GM12878 (cell line): Measurements from ENCODE around the gene TAS1R2. TPM values are rescaled to one million over a fixed set of nuclear protein-coding genes. Genes with fewer than 3 reads are reported as not detected.

Experiments
- ATAC-seq: fragments of 200-7000 bp; cut with Tn5 transposase; 3 replicates; pipeline ENCODE4 v1.9.1; 2020; ENCODE audit warnings: mild to moderate bottlenecking, moderate library complexity
- BruUV-seq: library from RNA; stranded (reverse); fragments of 400-500 nt; replicated peaks from 2 replicates; lab custom pipeline; 2021; lab: Mats Ljungman, UMichigan
- CTCF ChIA-PET: fragments of 300-600 bp; sonication (Branson Sonifier 250); formaldehyde crosslinking; extraction: SDS; loops from one replicate; lab custom pipeline; 2021; ENCODE audit warnings: inconsistent platforms; lab: Yijun Ruan, JAX
- POLR2A ChIA-PET: fragments of 350-600 bp; formaldehyde crosslinking; extraction: SDS; loops from one replicate; lab custom pipeline; 2021; ENCODE audit warnings: inconsistent platforms; lab: Charles Lee
- RAD21 ChIA-PET: fragments of 300-600 bp; sonication (Branson Sonifier 250); formaldehyde crosslinking; loops from one replicate; lab custom pipeline; 2023; ENCODE audit warnings: antibody characterized with exemption; ENCODE audit not compliant: unreplicated experiment; lab: Charles Lee
- SMC1A ChIA-PET: fragments of 300-600 bp; sonication (Branson Sonifier 250); formaldehyde crosslinking; loops from one replicate; lab custom pipeline; 2023; ENCODE audit not compliant: unreplicated experiment, uncharacterized antibody; lab: Charles Lee
- DNase-seq: peaks from one replicate; pipeline ENCODE4 v3.0.0-alpha.2; 2011; ENCODE audit warnings: low read depth, low spot score
- FAIRE-seq: peaks from 3 replicates; lab custom pipeline; 2011; peaks lifted over from hg19 to GRCh38; lab: Jason Lieb, UNC
- H2AFZ ChIP-seq: 2 replicates; pipeline ENCODE4 v1.6.0; 2011; ENCODE audit warnings: low read depth, low read length, control low read depth; ENCODE audit not compliant: control insufficient read depth
- H3K27ac ChIP-seq: 2 replicates; pipeline ENCODE4 v1.5.1; 2011; ENCODE audit warnings: control low read depth; ENCODE audit not compliant: control insufficient read depth, insufficient read depth
- H3K27me3 ChIP-seq, 2 experiments: replicated peaks in 1 of 2; 2 replicates each; pipeline versions ENCODE4 v1.6.0 to v1.6.1; 2011; ENCODE audit warnings: low read length in 1 of 2; ENCODE audit not compliant: control insufficient read depth in 2 of 2, insufficient read depth in 2 of 2
- H3K36me3 ChIP-seq, 2 experiments: 2 replicates each; pipeline ENCODE4 v1.5.1; 2011; ENCODE audit warnings: low read length in 1 of 2; ENCODE audit not compliant: control insufficient read depth in 2 of 2, insufficient read depth in 2 of 2
- H3K4me1 ChIP-seq: 2 replicates; pipeline ENCODE4 v1.6.1; 2011; ENCODE audit warnings: mild to moderate bottlenecking, low read length, moderate library complexity, mixed read lengths; ENCODE audit not compliant: control insufficient read depth, insufficient read depth
- H3K4me2 ChIP-seq: 2 replicates; pipeline ENCODE4 v1.6.0; 2011; ENCODE audit warnings: control low read depth; ENCODE audit not compliant: control insufficient read depth, insufficient read depth
- H3K4me3 ChIP-seq: fragments of 200-600 bp; sonication (generic); 2 replicates; pipeline ENCODE4 v1.5.1; 2016
- H3K79me2 ChIP-seq: 2 replicates; pipeline ENCODE4 v1.6.0; 2011; ENCODE audit warnings: low read length; ENCODE audit not compliant: control insufficient read depth, insufficient read depth
- H3K9ac ChIP-seq: 2 replicates; pipeline ENCODE4 v1.8.0; 2011; ENCODE audit warnings: low read length, control low read depth, mixed read lengths; ENCODE audit not compliant: control insufficient read depth, insufficient read depth
- H3K9me3 ChIP-seq: replicated peaks from 3 replicates; pipeline ENCODE4 v1.5.1; 2011; ENCODE audit warnings: mild to moderate bottlenecking, low read length; ENCODE audit not compliant: control insufficient read depth, insufficient read depth
- H4K20me1 ChIP-seq: 2 replicates; pipeline ENCODE4 v1.6.0; 2011; ENCODE audit not compliant: control insufficient read depth, insufficient read depth
- BACH1 ChIP-seq: fragments of 450-650 bp; IDR thresholded peaks from 2 replicates; pipeline ENCODE4 v1.6.1; 2017; ENCODE audit warnings: mild to moderate bottlenecking, borderline replicate concordance
- EP300 ChIP-seq, 2 experiments: fragments of 150-350 bp in 1 of 2; IDR thresholded peaks; 2 replicates each; pipeline ENCODE4 v1.6.1; 2011 to 2012; ENCODE audit warnings: low read depth in 2 of 2, low read length in 2 of 2, borderline replicate concordance in 1 of 2, improper control_type of control experiment in 1 of 2, inconsistent platforms in 1 of 2; ENCODE audit not compliant: control insufficient read depth in 1 of 2
- FOXK2 ChIP-seq: fragments of 450-650 bp; IDR thresholded peaks from 2 replicates; pipeline ENCODE4 v1.6.1; 2017; ENCODE audit warnings: mild to moderate bottlenecking, moderate library complexity
- IKZF1 ChIP-seq: fragments of 450-650 bp; conservative IDR thresholded peaks from 2 replicates; pipeline ENCODE4 v1.6.1; 2017; ENCODE audit warnings: antibody characterized with exemption, mild to moderate bottlenecking
- KDM1A ChIP-seq: fragments of 200-600 bp; sonication (generic); IDR thresholded peaks from 2 replicates; pipeline ENCODE4 v1.6.1; 2016; ENCODE audit warnings: borderline replicate concordance
- MYC ChIP-seq: IDR thresholded peaks from 2 replicates; pipeline ENCODE4 v1.6.1; 2011; ENCODE audit warnings: mild to moderate bottlenecking, low read length, moderate library complexity, inconsistent platforms; ENCODE audit not compliant: insufficient read depth, insufficient replicate concordance, insufficient read length, severe bottlenecking
- POLR2AphosphoS5 ChIP-seq: IDR thresholded peaks from 2 replicates; pipeline ENCODE4 v1.6.1; 2011; ENCODE audit warnings: mild to moderate bottlenecking, low read length, inconsistent platforms
- POU2F2 ChIP-seq: IDR thresholded peaks from 3 replicates; pipeline ENCODE4 v1.6.1; 2011; ENCODE audit warnings: low read depth, mild to moderate bottlenecking, low read length, borderline replicate concordance
- SMARCA5 ChIP-seq: fragments of 450-650 bp; IDR thresholded peaks from 2 replicates; pipeline ENCODE4 v1.6.1; 2017; ENCODE audit warnings: mild to moderate bottlenecking
- TCF3 ChIP-seq: IDR thresholded peaks from 2 replicates; pipeline ENCODE4 v1.6.1; 2012; ENCODE audit warnings: low read depth, mild to moderate bottlenecking, low read length, borderline replicate concordance; ENCODE audit not compliant: insufficient read depth
- YBX1 ChIP-seq: fragments of 450-650 bp; IDR thresholded peaks from 2 replicates; pipeline ENCODE4 v1.6.1; 2016; ENCODE audit warnings: antibody characterized with exemption
- ZNF274 ChIP-seq: IDR thresholded peaks from one replicate; pipeline ENCODE4 v1.8.0; 2011; ENCODE audit not compliant: insufficient read length, insufficient read depth
- ZNF384 ChIP-seq: IDR thresholded peaks from 2 replicates; pipeline ENCODE4 v1.6.1; 2012; ENCODE audit warnings: low read depth, mild to moderate bottlenecking, low read length, improper control_type of control experiment, borderline replicate concordance
- WGBS: methylation state at CpG from one replicate; pipeline ENCODE4 v1.1.6; 2016; ENCODE audit warnings: low lambda C conversion rate; ENCODE audit not compliant: insufficient replicate concordance, insufficient coverage; ENCODE audit errors: missing lambda C conversion rate; 5-methylcytosine and 5-hydroxymethylcytosine counted together
- in situ Hi-C: fragments of 300-500 bp; cut with MboI; formaldehyde crosslinking; loops from 9 replicates; pipeline ENCODE4 v1.14.3; 2018; ENCODE audit warnings: mixed read lengths
- intact Hi-C: fragments of 100-400 bp; cut with micrococcal nuclease; formaldehyde crosslinking; loops from one replicate; pipeline ENCODE4 v1.14.2; 2022; ENCODE audit not compliant: unreplicated experiment
- polyA plus RNA-seq, 11 experiments: library from polyadenylated mRNA; depleted of rRNA in 4 of 11; unstranded in 6 of 11; stranded (reverse) in 5 of 11; fragments of >200 nt; fragmentation: Nextera tagmentation in 4 of 11; fragmentation: Illumina TruSeq in 1 of 11; extraction: Ambion mirVana in 4 of 11; extraction: Trizol in 1 of 11; gene quantifications; 1 replicate in 1 of 11; 2 replicates in 10 of 11; pipeline versions ENCODE4 v1.2.1 to v1.2.3, GENCODE V29; 2011 to 2016; ENCODE audit warnings: inconsistent platforms in 2 of 11, missing spikeins in 2 of 11, low read depth in 1 of 11
- total RNA-seq, 4 experiments: library from RNA; depleted of rRNA in 3 of 4; stranded (reverse); fragments of >200 nt in 3 of 4; fragmentation: Illumina TruSeq in 1 of 4; extraction: Trizol in 1 of 4; gene quantifications; 2 replicates each; pipeline versions ENCODE4 v1.2.1 to v1.2.3, GENCODE V29; 2013 to 2021
- TF ChIP-seq, protein P1 (sequence below): fragments of 450-650 bp; IDR thresholded peaks from 2 replicates; pipeline ENCODE4 v1.6.1; 2017; ENCODE audit warnings: borderline replicate concordance
- TF ChIP-seq, protein P2 (sequence below): IDR thresholded peaks from 2 replicates; pipeline ENCODE4 v1.6.1; 2011; ENCODE audit warnings: borderline replicate concordance, low read depth, mild to moderate bottlenecking, moderate library complexity, mixed read lengths, low read length; ENCODE audit not compliant: insufficient read depth; ENCODE audit errors: extremely low read length
- TF ChIP-seq, protein P3 (sequence below): fragments of 450-650 bp; IDR thresholded peaks from 2 replicates; pipeline ENCODE4 v1.6.1; 2016; ENCODE audit warnings: mild to moderate bottlenecking
- TF ChIP-seq, protein P4 (sequence below): fragments of 450-650 bp; IDR thresholded peaks from 2 replicates; pipeline ENCODE4 v1.6.1; 2017; ENCODE audit warnings: mild to moderate bottlenecking
- TF ChIP-seq, protein P5 (sequence below): IDR thresholded peaks from 2 replicates; pipeline ENCODE4 v1.6.1; 2012; ENCODE audit warnings: low read depth, low read length, improper control_type of control experiment

TAS1R2 gene
- total and polyA plus RNA-seq, 10 of the 15 experiments (the other 5 are each of a cell fraction or from before 2014, with no cell fraction given), result not detected

DNA sequence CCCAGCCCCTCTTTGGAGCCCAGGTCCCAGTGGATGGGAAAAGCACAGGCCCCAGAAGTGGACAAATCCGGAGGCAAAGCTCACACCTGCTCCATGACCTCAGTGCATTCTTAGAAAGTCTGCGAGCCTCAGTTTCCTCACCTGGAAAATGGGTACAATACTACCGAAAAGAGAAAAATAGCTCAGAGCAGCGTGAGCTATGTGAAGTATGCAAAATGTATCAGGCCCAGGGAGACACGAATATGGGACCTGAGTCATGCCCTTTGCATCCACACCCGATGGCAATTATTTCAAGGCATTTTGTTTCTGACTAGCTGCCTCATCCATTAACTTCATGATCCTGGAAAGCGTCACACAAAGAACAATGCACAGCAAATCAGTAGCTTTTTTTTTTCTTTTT lies 33.7 kb upstream of the TAS1R2 start:
- no peaks in the 10 kb centered on the region for H3K4me1 ChIP-seq
- TF ChIP-seq YBX1, result no peak
- TF ChIP-seq SMARCA5, result no peak
- TF ChIP-seq, protein P1, sequence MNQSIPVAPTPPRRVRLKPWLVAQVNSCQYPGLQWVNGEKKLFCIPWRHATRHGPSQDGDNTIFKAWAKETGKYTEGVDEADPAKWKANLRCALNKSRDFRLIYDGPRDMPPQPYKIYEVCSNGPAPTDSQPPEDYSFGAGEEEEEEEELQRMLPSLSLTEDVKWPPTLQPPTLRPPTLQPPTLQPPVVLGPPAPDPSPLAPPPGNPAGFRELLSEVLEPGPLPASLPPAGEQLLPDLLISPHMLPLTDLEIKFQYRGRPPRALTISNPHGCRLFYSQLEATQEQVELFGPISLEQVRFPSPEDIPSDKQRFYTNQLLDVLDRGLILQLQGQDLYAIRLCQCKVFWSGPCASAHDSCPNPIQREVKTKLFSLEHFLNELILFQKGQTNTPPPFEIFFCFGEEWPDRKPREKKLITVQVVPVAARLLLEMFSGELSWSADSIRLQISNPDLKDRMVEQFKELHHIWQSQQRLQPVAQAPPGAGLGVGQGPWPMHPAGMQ, result no peak
- no peak for TF ChIP-seq MYC
- TF ChIP-seq TCF3, result no peak
- TF ChIP-seq ZNF384, result no peak
- TF ChIP-seq, protein P2, sequence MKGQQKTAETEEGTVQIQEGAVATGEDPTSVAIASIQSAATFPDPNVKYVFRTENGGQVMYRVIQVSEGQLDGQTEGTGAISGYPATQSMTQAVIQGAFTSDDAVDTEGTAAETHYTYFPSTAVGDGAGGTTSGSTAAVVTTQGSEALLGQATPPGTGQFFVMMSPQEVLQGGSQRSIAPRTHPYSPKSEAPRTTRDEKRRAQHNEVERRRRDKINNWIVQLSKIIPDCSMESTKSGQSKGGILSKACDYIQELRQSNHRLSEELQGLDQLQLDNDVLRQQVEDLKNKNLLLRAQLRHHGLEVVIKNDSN, result no peak
- no peak for TF ChIP-seq FOXK2
- TF ChIP-seq EP300 (IDR thresholded peaks at IDR 0.05; ENCODE audit: borderline replicate concordance in 1 of 2, control insufficient read depth in 1 of 2, low read depth in 2 of 2, low read length in 2 of 2), result no peak
- no peak for TF ChIP-seq ZNF274
- TF ChIP-seq, protein P3, sequence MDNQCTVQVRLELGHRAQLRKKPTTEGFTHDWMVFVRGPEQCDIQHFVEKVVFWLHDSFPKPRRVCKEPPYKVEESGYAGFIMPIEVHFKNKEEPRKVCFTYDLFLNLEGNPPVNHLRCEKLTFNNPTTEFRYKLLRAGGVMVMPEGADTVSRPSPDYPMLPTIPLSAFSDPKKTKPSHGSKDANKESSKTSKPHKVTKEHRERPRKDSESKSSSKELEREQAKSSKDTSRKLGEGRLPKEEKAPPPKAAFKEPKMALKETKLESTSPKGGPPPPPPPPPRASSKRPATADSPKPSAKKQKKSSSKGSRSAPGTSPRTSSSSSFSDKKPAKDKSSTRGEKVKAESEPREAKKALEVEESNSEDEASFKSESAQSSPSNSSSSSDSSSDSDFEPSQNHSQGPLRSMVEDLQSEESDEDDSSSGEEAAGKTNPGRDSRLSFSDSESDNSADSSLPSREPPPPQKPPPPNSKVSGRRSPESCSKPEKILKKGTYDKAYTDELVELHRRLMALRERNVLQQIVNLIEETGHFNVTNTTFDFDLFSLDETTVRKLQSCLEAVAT, result no peak
- no peak for TF ChIP-seq IKZF1
- TF ChIP-seq POLR2AphosphoS5, result no peak
- no peak for TF ChIP-seq BACH1
- TF ChIP-seq, protein P4, sequence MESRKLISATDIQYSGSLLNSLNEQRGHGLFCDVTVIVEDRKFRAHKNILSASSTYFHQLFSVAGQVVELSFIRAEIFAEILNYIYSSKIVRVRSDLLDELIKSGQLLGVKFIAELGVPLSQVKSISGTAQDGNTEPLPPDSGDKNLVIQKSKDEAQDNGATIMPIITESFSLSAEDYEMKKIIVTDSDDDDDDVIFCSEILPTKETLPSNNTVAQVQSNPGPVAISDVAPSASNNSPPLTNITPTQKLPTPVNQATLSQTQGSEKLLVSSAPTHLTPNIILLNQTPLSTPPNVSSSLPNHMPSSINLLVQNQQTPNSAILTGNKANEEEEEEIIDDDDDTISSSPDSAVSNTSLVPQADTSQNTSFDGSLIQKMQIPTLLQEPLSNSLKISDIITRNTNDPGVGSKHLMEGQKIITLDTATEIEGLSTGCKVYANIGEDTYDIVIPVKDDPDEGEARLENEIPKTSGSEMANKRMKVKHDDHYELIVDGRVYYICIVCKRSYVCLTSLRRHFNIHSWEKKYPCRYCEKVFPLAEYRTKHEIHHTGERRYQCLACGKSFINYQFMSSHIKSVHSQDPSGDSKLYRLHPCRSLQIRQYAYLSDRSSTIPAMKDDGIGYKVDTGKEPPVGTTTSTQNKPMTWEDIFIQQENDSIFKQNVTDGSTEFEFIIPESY, result no peak
- TF ChIP-seq KDM1A, result no peak
- TF ChIP-seq POU2F2, result no peak
- TF ChIP-seq, protein P5, sequence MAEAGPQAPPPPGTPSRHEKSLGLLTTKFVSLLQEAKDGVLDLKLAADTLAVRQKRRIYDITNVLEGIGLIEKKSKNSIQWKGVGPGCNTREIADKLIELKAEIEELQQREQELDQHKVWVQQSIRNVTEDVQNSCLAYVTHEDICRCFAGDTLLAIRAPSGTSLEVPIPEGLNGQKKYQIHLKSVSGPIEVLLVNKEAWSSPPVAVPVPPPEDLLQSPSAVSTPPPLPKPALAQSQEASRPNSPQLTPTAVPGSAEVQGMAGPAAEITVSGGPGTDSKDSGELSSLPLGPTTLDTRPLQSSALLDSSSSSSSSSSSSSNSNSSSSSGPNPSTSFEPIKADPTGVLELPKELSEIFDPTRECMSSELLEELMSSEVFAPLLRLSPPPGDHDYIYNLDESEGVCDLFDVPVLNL, result no peak
- ChIA-PET SMC1A (interaction anchor here (1.0 kb wide), 1 partner anchor 70 kb away, joined by 3 read pairs; no protein-coding TSS in a partner anchor), CTCF (interaction anchor here (1.0 to 1.8 kb wide), 6 partner anchors 9 to 221 kb away, joined by 3 to 8 read pairs (median 4); no protein-coding TSS in a partner anchor), RAD21 (interaction anchor here (1.0 kb wide), 1 partner anchor 9 kb away, joined by 3 read pairs; the partner anchor contains the start of gene ALDH4A1), POLR2A (interaction anchor here (0.6 kb wide), 1 partner anchor 721 kb away, joined by 3 read pairs; no protein-coding TSS in a partner anchor)
- no TSS peak for BruUV-seq
- in situ Hi-C loops, result no loop called here
- H3K27me3 ChIP-seq, result no peaks in the 10 kb centered on the region
- H3K79me2 ChIP-seq, result no peaks in the 10 kb centered on the region
- H4K20me1 ChIP-seq, result no peaks in the 10 kb centered on the region
- DNase-seq (no peak), ATAC-seq (no peak), FAIRE-seq (no peak)
- no peak overlapping the region for H3K9ac ChIP-seq
- H2AFZ ChIP-seq, result no peak overlapping the region
- no peak overlapping the region for H3K27ac ChIP-seq
- 68% methylated on average over 7 of the region's 7 CpGs for WGBS
- intact Hi-C loops, result no loop called here
- peaks cover 0 to 1% of the 10 kb centered on the region in 2 experiments; a peak in 1 of 4 replicates for H3K36me3 ChIP-seq
- H3K4me3 ChIP-seq, result no peak overlapping the region
- no peaks in the 10 kb centered on the region for H3K9me3 ChIP-seq
- H3K4me2 ChIP-seq, result no peak overlapping the region
